ENCODE measurements around the gene NQO2. TPM values are rescaled to one million over a fixed set of nuclear protein-coding genes. Genes with fewer than 3 reads are reported as not detected.

NQO2 gene
- total and polyA plus RNA-seq, 2 of the 13 experiments (the other 11 are each of a cell fraction or from before 2014, with no cell fraction given): 32.2 to 56.5 TPM

DNA sequence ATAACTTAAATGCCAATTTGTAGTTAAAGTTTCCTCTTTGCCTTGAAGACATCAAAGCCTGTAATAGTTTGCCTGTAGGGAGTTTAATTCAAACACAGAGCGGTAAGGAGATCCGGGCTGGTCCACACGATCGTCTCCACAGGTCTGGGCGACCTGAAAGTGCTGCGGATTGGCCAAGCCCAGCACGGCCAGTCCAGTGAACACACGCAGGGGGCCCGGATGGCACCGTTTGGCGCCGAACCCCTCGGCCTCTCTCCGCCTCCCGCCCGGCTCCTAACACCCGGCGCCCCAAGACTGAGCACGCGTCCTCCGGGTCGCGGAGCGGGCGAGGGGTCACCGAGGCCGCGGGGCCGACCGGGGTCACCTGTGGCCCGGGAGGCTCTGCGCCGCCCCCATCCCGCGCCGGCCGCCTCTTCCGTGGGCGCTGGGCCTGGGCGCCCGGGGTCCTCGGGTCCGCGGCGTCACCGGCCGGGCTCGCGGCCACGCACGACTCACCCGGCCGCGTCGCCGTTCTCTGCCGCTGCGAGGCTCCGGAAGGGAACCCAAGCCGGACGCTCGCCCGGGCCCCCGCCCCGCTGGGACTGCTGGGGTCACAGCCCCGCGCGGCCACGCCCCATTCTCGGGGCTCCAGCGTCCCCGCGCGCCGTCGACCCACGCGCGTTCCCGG lies 28.8 kb upstream of the NQO2 start (continued):
- TF ChIP-seq, protein P1, sequence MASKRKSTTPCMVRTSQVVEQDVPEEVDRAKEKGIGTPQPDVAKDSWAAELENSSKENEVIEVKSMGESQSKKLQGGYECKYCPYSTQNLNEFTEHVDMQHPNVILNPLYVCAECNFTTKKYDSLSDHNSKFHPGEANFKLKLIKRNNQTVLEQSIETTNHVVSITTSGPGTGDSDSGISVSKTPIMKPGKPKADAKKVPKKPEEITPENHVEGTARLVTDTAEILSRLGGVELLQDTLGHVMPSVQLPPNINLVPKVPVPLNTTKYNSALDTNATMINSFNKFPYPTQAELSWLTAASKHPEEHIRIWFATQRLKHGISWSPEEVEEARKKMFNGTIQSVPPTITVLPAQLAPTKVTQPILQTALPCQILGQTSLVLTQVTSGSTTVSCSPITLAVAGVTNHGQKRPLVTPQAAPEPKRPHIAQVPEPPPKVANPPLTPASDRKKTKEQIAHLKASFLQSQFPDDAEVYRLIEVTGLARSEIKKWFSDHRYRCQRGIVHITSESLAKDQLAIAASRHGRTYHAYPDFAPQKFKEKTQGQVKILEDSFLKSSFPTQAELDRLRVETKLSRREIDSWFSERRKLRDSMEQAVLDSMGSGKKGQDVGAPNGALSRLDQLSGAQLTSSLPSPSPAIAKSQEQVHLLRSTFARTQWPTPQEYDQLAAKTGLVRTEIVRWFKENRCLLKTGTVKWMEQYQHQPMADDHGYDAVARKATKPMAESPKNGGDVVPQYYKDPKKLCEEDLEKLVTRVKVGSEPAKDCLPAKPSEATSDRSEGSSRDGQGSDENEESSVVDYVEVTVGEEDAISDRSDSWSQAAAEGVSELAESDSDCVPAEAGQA (IDR thresholded peaks at IDR 0.05; ENCODE audit: low read depth): no peak
- TF ChIP-seq, protein P1 (CRISPR knock-in tag; IDR thresholded peaks at IDR 0.05; ENCODE audit: borderline replicate concordance): no peak
- TF ChIP-seq ZNF572 (CRISPR knock-in tag; IDR thresholded peaks at IDR 0.05) (no peak), AKAP8 (CRISPR knock-in tag; IDR thresholded peaks at IDR 0.05) (no peak), MTA1 (CRISPR knock-in tag; IDR thresholded peaks at IDR 0.05; ENCODE audit: borderline replicate concordance) (no peak), ZSCAN20 (CRISPR knock-in tag; IDR thresholded peaks at IDR 0.05; ENCODE audit: borderline replicate concordance) (no peak), ZNF616 (CRISPR knock-in tag; IDR thresholded peaks at IDR 0.05; ENCODE audit: low read depth) (0 out of 2 replicates have a peak, but pooled peaks have one; percentile 18), GLI4 (CRISPR knock-in tag; IDR thresholded peaks at IDR 0.05; ENCODE audit: borderline replicate concordance) (no peak), RBM22 (optimal IDR thresholded peaks at IDR 0.05; ENCODE audit: low read length) (no peak), SOX6 (IDR thresholded peaks at IDR 0.05) (no peak), SOX6 (CRISPR knock-in tag; IDR thresholded peaks at IDR 0.05) (no peak), NFE2L2 (IDR thresholded peaks at IDR 0.05; ENCODE audit: low read length) (no peak), ZNF296 (CRISPR knock-in tag; conservative IDR thresholded peaks at IDR 0.05) (no peak), HNRNPUL1 (IDR thresholded peaks at IDR 0.05; ENCODE audit: low read depth, low read length) (no peak), FOXA3 (CRISPR knock-in tag; IDR thresholded peaks at IDR 0.05) (no peak), ZBTB7A (CRISPR knock-in tag; IDR thresholded peaks at IDR 0.05) (no peak), HNRNPK (IDR thresholded peaks at IDR 0.05; ENCODE audit: low read depth, low read length, poor library complexity, severe bottlenecking) (peak; percentile 66), NFKB2 (CRISPR knock-in tag; IDR thresholded peaks at IDR 0.05; ENCODE audit: borderline replicate concordance) (0 out of 2 replicates have a peak, but pooled peaks have one; percentile 17), CEBPB (IDR thresholded peaks at IDR 0.05; ENCODE audit: borderline replicate concordance, low read depth, low read length) (no peak), ZNF160 (CRISPR knock-in tag; IDR thresholded peaks at IDR 0.05) (no peak), SIX1 (CRISPR knock-in tag; IDR thresholded peaks at IDR 0.05; ENCODE audit: borderline replicate concordance) (no peak), DR1 (CRISPR knock-in tag; IDR thresholded peaks at IDR 0.05) (no peak), FOXK1 (CRISPR knock-in tag; IDR thresholded peaks at IDR 0.05; ENCODE audit: borderline replicate concordance, low read depth) (no peak), PPARG (CRISPR knock-in tag; conservative IDR thresholded peaks at IDR 0.05) (no peak)
- TF ChIP-seq, protein P2, sequence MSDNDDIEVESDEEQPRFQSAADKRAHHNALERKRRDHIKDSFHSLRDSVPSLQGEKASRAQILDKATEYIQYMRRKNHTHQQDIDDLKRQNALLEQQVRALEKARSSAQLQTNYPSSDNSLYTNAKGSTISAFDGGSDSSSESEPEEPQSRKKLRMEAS (IDR thresholded peaks at IDR 0.05): peak; percentile 61
